Glutamatergic neuron (in vitro differentiated cells): Measurements from ENCODE around the gene PCYT2. TPM values are rescaled to one million over a fixed set of nuclear protein-coding genes. Genes with fewer than 3 reads are reported as not detected.

Experiments
- DNase-seq: peaks from one replicate; pipeline ENCODE4 v3.0.0; 2022
- H3K27ac Mint-ChIP-seq: one replicate; pipeline ENCODE4 v1.8.0; 2020; ENCODE audit warnings: mild to moderate bottlenecking, mixed read lengths, inconsistent platforms; ENCODE audit not compliant: unreplicated experiment
- H3K27me3 Mint-ChIP-seq: one replicate; pipeline ENCODE4 v1.8.0; 2020; ENCODE audit warnings: mild to moderate bottlenecking, moderate library complexity, mixed read lengths, inconsistent platforms; ENCODE audit not compliant: unreplicated experiment
- H3K36me3 Mint-ChIP-seq: one replicate; pipeline ENCODE4 v1.8.0; 2020; ENCODE audit warnings: mild to moderate bottlenecking, mixed read lengths, inconsistent platforms; ENCODE audit not compliant: unreplicated experiment
- H3K4me1 Mint-ChIP-seq: one replicate; pipeline ENCODE4 v1.8.0; 2020; ENCODE audit warnings: mild to moderate bottlenecking, low read depth, mixed read lengths, inconsistent platforms; ENCODE audit not compliant: unreplicated experiment
- H3K4me3 Mint-ChIP-seq: one replicate; pipeline ENCODE4 v1.8.0; 2020; ENCODE audit warnings: mild to moderate bottlenecking, mixed read lengths, inconsistent platforms; ENCODE audit not compliant: unreplicated experiment
- H3K9me3 Mint-ChIP-seq: one replicate; pipeline ENCODE4 v1.8.0; 2020; ENCODE audit warnings: mild to moderate bottlenecking, moderate library complexity, mixed read lengths, inconsistent platforms; ENCODE audit not compliant: unreplicated experiment
- total RNA-seq: library from RNA; stranded (reverse); fragmentation: NEBNext Ultra II Directional; extraction: Animal tissue kit (Norgen Biotek cat#: 25700); gene quantifications from one replicate; pipeline ENCODE4 v1.2.1, GENCODE V29; 2021; ENCODE audit not compliant: unreplicated experiment
- TF ChIP-seq, protein P1 (sequence below): fragments of 200-600 bp; sonication (generic); IDR thresholded peaks from one replicate; pipeline ENCODE4 v1.5.0; 2021; ENCODE audit not compliant: partially characterized antibody, unreplicated experiment

The PCYT2 gene
- total RNA-seq, 1 donor from 2014 or later: 63.0 TPM

GRCh38 chr17:81867991-81868673 is 43.1 kb downstream of the PCYT2 start:
- no peaks in the 10 kb centered on the region for H3K36me3 Mint-ChIP-seq
- peaks cover 7% of the 10 kb centered on the region for H3K27me3 Mint-ChIP-seq
- peaks cover 14% of the 10 kb centered on the region for H3K9me3 Mint-ChIP-seq
- no peak overlapping the region for H3K27ac Mint-ChIP-seq
- TF ChIP-seq, protein P1, sequence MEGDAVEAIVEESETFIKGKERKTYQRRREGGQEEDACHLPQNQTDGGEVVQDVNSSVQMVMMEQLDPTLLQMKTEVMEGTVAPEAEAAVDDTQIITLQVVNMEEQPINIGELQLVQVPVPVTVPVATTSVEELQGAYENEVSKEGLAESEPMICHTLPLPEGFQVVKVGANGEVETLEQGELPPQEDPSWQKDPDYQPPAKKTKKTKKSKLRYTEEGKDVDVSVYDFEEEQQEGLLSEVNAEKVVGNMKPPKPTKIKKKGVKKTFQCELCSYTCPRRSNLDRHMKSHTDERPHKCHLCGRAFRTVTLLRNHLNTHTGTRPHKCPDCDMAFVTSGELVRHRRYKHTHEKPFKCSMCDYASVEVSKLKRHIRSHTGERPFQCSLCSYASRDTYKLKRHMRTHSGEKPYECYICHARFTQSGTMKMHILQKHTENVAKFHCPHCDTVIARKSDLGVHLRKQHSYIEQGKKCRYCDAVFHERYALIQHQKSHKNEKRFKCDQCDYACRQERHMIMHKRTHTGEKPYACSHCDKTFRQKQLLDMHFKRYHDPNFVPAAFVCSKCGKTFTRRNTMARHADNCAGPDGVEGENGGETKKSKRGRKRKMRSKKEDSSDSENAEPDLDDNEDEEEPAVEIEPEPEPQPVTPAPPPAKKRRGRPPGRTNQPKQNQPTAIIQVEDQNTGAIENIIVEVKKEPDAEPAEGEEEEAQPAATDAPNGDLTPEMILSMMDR: no peak
- no peak for DNase-seq
- H3K4me1 Mint-ChIP-seq: peaks cover 3% of the 10 kb centered on the region
- no peak overlapping the region for H3K4me3 Mint-ChIP-seq

GRCh38 chr17:81867170-81867990 is 43.8 kb downstream of the PCYT2 start:
- Mint-ChIP-seq H3K27ac (peak overlapping the region; percentile 59), H3K36me3 (no peaks in the 10 kb centered on the region), H3K4me3 (no peak overlapping the region), H3K9me3 (peaks cover 17% of the 10 kb centered on the region), H3K4me1 (peaks cover 7% of the 10 kb centered on the region), H3K27me3 (peaks cover 8% of the 10 kb centered on the region)
- TF ChIP-seq, protein P1: no peak
- DNase-seq: no peak

GRCh38 chr17:81866440-81867169 is 44.6 kb downstream of the PCYT2 start:
- H3K4me1 Mint-ChIP-seq: peaks cover 7% of the 10 kb centered on the region
- H3K9me3 Mint-ChIP-seq: peaks cover 14% of the 10 kb centered on the region
- TF ChIP-seq, protein P1: no peak
- H3K4me3 Mint-ChIP-seq: no peak overlapping the region
- H3K27me3 Mint-ChIP-seq: peaks cover 10% of the 10 kb centered on the region
- H3K36me3 Mint-ChIP-seq: no peaks in the 10 kb centered on the region
- DNase-seq: no peak
- H3K27ac Mint-ChIP-seq: peak overlapping the region; percentile 59

GRCh38 chr17:81865733-81866439 is 45.3 kb downstream of the PCYT2 start:
- Mint-ChIP-seq H3K36me3 (no peaks in the 10 kb centered on the region), H3K27me3 (peaks cover 14% of the 10 kb centered on the region), H3K9me3 (peaks cover 17% of the 10 kb centered on the region), H3K4me3 (no peak overlapping the region), H3K4me1 (peaks cover 7% of the 10 kb centered on the region), H3K27ac (no peak overlapping the region)
- DNase-seq: no peak
- TF ChIP-seq, protein P1: no peak
